ENCODE results near the gene CREBL2.

The CREBL2 gene

GRCh38 chr12:12676605-12677004 is 64.9 kb downstream of the CREBL2 start:
- no peak overlapping the region for H3K4me3 ChIP-seq (replicated peaks; ENCODE audit: low read depth, low read length)
- TF ChIP-seq CTCF (IDR thresholded peaks at IDR 0.05; ENCODE audit: low read depth, low read length, missing control alignments): no peak
- no peak for DNase-seq (ENCODE audit: extremely low read depth, low read depth)

GRCh38 chr12:12681061-12681765 is 69.5 kb downstream of the CREBL2 start:
- TF ChIP-seq CTCF (IDR thresholded peaks at IDR 0.05; ENCODE audit: low read depth, low read length, missing control alignments): no peak
- no peak for DNase-seq (ENCODE audit: extremely low read depth, low read depth)
- no peak overlapping the region for H3K4me3 ChIP-seq (replicated peaks; ENCODE audit: low read depth, low read length)

- no peak for TF ChIP-seq CTCF (IDR thresholded peaks at IDR 0.05; ENCODE audit: low read depth, low read length, missing control alignments)
- no peak overlapping the region for H3K4me3 ChIP-seq (replicated peaks; ENCODE audit: low read depth, low read length)
- no peak for DNase-seq (ENCODE audit: extremely low read depth, low read depth)
Measured at GRCh38 chr12:12682284-12682683, 70.6 kb downstream of the CREBL2 start.

DNA sequence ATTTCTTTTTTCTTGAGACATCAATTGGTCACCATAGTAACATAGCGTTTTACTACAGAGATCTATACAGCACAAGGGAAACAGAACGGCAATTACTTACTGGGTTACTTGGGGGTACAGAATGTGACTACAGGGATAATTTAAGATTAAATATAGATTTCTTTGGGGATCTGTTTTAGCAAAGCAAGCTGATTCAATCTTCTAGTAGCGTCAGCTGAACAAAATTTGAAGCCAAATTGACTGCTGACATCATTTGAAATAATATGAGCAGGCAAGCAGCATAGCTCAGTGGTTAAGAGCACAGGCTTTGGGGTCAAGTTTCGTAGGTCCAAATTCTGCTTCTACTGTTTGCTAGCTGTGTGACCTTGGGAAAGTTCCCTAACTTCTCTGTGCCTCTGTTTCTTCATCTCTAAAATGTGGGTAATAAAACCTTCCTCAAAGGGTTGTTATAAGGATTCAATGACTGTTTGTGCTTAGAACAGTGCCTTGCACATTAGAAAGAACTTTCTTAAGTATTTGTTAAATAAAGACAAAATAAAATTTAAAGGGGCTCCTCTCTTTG is 71.5 kb downstream of the CREBL2 start:
- no peak for DNase-seq (ENCODE audit: extremely low read depth, low read depth)
- no peak overlapping the region for H3K4me3 ChIP-seq (replicated peaks; ENCODE audit: low read depth, low read length)
- no peak for TF ChIP-seq CTCF (IDR thresholded peaks at IDR 0.05; ENCODE audit: low read depth, low read length, missing control alignments)

DNA sequence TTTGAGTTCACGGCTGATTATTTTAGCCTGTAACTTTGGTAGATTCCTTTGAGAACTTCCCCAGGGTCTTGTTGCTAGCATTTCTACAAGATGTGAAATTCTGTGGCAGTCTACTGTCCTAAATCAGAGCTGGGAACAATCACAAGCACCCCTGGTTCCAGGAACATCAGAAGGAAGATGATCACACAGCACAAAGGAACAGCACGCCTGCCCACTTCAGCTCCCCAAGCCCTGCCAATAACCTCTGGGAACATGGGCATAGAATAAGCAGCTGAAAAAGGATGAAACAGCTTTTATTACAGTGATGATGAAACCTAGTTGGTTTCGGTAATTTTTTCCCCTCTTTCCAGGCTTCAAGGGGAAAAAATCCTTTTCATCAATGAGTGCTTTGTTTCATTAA is 72.0 kb downstream of the CREBL2 start:
- DNase-seq (ENCODE audit: extremely low read depth, low read depth): no peak
- TF ChIP-seq CTCF (IDR thresholded peaks at IDR 0.05; ENCODE audit: low read depth, low read length, missing control alignments): no peak
- no peak overlapping the region for H3K4me3 ChIP-seq (replicated peaks; ENCODE audit: low read depth, low read length)

DNA sequence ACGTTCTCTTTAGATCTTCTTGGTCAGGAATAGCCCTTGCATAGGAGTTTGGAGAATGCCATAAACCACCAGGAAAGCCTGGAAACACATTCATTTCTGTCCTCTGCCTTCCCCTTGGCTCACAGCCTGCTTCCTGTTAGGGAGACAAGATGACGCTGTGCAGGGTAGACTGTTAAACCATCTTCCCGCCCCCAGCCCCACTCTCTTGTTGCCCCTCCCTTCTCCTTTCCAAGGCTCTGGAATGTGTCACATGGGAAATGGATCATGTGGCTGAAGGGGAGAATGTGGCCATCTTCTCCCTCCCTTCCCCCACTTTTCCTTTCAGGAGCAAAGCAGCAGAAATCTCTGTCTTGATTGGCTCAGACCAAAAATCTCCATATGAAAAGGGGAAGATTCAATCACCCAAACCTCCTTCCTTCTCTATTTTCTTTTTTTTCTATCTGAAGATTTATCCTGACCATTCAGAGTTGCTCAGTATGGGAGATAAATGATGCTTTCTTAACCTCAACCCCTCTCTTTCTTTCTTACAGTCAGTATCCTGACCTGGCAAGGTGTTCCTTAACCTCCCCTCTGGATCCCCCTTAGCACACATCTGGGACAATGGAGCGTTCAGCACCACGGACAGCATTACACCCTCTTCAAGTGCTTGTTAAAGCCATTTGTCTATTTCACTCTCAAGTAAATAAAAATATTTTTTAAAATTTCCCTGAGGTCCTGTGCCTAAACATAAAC is 72.9 kb downstream of the CREBL2 start:
- TF ChIP-seq CTCF (IDR thresholded peaks at IDR 0.05; ENCODE audit: low read depth, low read length, missing control alignments): no peak
- DNase-seq (ENCODE audit: extremely low read depth, low read depth): no peak
- no peak overlapping the region for H3K4me3 ChIP-seq (replicated peaks; ENCODE audit: low read depth, low read length)
